A673 (cell line): Measurements from ENCODE around the gene VWA8. TPM values are rescaled to one million over a fixed set of nuclear protein-coding genes. Genes with fewer than 3 reads are reported as not detected.

Experiments
- BruUV-seq: library from RNA; stranded (reverse); fragments of 400-500 nt; replicated peaks from 2 replicates; lab custom pipeline; 2021; lab: Mats Ljungman, UMichigan
- CTCF ChIA-PET: fragments of 300-600 bp; sonication (Branson Sonifier 250); formaldehyde crosslinking; loops from one replicate; lab custom pipeline; 2022; ENCODE audit warnings: antibody characterized with exemption; lab: Charles Lee
- POLR2A ChIA-PET: fragments of 300-600 bp; sonication (Branson Sonifier 250); formaldehyde crosslinking; loops from one replicate; lab custom pipeline; 2022; ENCODE audit warnings: antibody characterized with exemption; ENCODE audit not compliant: low non-redundant PET; lab: Charles Lee
- DNase-seq: peaks from one replicate; pipeline ENCODE4 v3.0.0-alpha.2; 2015; ENCODE audit warnings: low spot score
- H3K27ac ChIP-seq: fragments of 200-600 bp; sonication (generic); 2 replicates; pipeline ENCODE4 v1.5.1; 2016; ENCODE audit warnings: mixed run types, low read depth, mild to moderate bottlenecking, mixed read lengths, antibody characterized with exemption, low read length; ENCODE audit not compliant: poor library complexity, severe bottlenecking
- H3K27me3 ChIP-seq: fragments of 200-600 bp; sonication (generic); replicated peaks from 2 replicates; pipeline ENCODE4 v1.6.1; 2017; ENCODE audit warnings: mixed run types, low read depth, mild to moderate bottlenecking, mixed read lengths, antibody characterized with exemption, low read length; ENCODE audit not compliant: insufficient read depth, poor library complexity
- H3K36me3 ChIP-seq: fragments of 200-600 bp; sonication (generic); 2 replicates; pipeline ENCODE4 v1.6.1; 2016; ENCODE audit warnings: mixed run types, mild to moderate bottlenecking, mixed read lengths, antibody characterized with exemption, low read length; ENCODE audit not compliant: insufficient read depth, poor library complexity, severe bottlenecking
- H3K4me1 ChIP-seq: fragments of 200-600 bp; sonication (generic); 2 replicates; pipeline ENCODE4 v1.6.1; 2017; ENCODE audit warnings: mixed run types, mild to moderate bottlenecking, mixed read lengths, antibody characterized with exemption, low read length; ENCODE audit not compliant: insufficient read depth, poor library complexity, severe bottlenecking
- H3K4me3 ChIP-seq: fragments of 200-600 bp; sonication (generic); 2 replicates; pipeline ENCODE4 v1.5.1; 2016; ENCODE audit warnings: low read depth, mixed run types, mild to moderate bottlenecking, mixed read lengths, low read length; ENCODE audit not compliant: poor library complexity, severe bottlenecking
- H3K9me3 ChIP-seq: fragments of 200-600 bp; sonication (generic); 2 replicates; pipeline ENCODE4 v1.6.1; 2016; ENCODE audit warnings: mixed run types, low read depth, mild to moderate bottlenecking, mixed read lengths, antibody characterized with exemption, low read length; ENCODE audit not compliant: poor library complexity, severe bottlenecking
- CTCF ChIP-seq: fragments of 300-800, 200-600 bp; sonication (generic); conservative IDR thresholded peaks from 2 replicates; pipeline ENCODE4 v1.5.1; 2017; ENCODE audit warnings: low read depth, mild to moderate bottlenecking, antibody characterized with exemption, low read length, moderate library complexity, mixed read lengths
- EZH2 ChIP-seq: fragments of 200-600 bp; sonication (generic); IDR thresholded peaks from 2 replicates; pipeline ENCODE4 v1.6.1; 2017; ENCODE audit warnings: borderline replicate concordance, low read depth, mild to moderate bottlenecking, mixed read lengths, antibody characterized with exemption, low read length; ENCODE audit not compliant: poor library complexity, severe bottlenecking
- intact Hi-C: fragments of 100-400 bp; cut with micrococcal nuclease; formaldehyde crosslinking; loops from one replicate; pipeline ENCODE4 v1.10.0; 2022; ENCODE audit not compliant: unreplicated experiment
- total RNA-seq: library from RNA; stranded (reverse); gene quantifications from 2 replicates; pipeline ENCODE4 v1.2.3, GENCODE V29; 2021

VWA8 gene
- total RNA-seq, 1 experiment from 2014 or later = 18.5 TPM

DNA sequence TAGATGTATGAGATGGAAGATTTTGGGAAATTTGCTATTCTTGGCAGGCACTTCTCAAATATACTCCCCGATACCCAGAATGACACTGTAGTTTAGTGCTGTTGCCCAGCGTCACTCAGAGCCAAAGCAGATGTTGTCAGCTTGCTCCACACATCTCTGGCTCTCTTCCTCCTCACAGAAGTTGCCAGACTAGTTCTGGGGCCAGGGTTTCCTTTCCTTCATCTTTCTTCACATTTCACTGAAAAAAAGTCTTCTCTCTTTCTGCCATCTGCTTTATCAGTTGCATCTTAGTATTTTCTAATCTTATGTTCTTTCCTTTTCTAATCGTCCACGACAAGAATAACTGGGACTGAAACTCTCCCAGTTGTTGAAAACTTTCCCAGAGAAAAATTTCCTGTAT lies 252.2 kb downstream of the VWA8 start:
- intact Hi-C loops = no loop called here
- H3K27me3 ChIP-seq = no peaks in the 10 kb centered on the region
- no peaks in the 10 kb centered on the region for H3K4me1 ChIP-seq
- no peaks in the 10 kb centered on the region for H3K9me3 ChIP-seq
- ChIA-PET CTCF (no interaction called here), POLR2A (no interaction called here)
- DNase-seq = no peak
- no peaks in the 10 kb centered on the region for H3K36me3 ChIP-seq
- no TSS peak for BruUV-seq
- no peak overlapping the region for H3K27ac ChIP-seq
- TF ChIP-seq EZH2 (no peak), CTCF (no peak)
- no peak overlapping the region for H3K4me3 ChIP-seq

- Histone ChIP-seq H3K27me3 (no peaks in the 10 kb centered on the region), H3K27ac (no peak overlapping the region), H3K9me3 (no peaks in the 10 kb centered on the region), H3K36me3 (no peaks in the 10 kb centered on the region), H3K4me3 (no peak overlapping the region), H3K4me1 (peaks cover 7% of the 10 kb centered on the region)
- TF ChIP-seq CTCF = no peak
- TF ChIP-seq EZH2 = no peak
- intact Hi-C loops = no loop called here
- DNase-seq = no peak
- ChIA-PET POLR2A (no interaction called here), CTCF (no interaction called here)
- BruUV-seq = no TSS peak
These were observed 253.6 kb downstream of the VWA8 start for GRCh38 chr13:41707194-41707821.

GRCh38 chr13:41706152-41706551 lies 254.8 kb downstream of the VWA8 start:
- Histone ChIP-seq H3K36me3 (no peaks in the 10 kb centered on the region), H3K4me1 (peaks cover 16% of the 10 kb centered on the region), H3K27me3 (no peaks in the 10 kb centered on the region), H3K4me3 (no peak overlapping the region), H3K27ac (no peak overlapping the region), H3K9me3 (no peaks in the 10 kb centered on the region)
- ChIA-PET POLR2A (no interaction called here), CTCF (interaction anchor here (0.7 kb wide), 1 partner anchor 276 kb away, joined by 3 read pairs; no protein-coding TSS in a partner anchor)
- no TSS peak for BruUV-seq
- intact Hi-C loops = no loop called here
- TF ChIP-seq EZH2 (no peak), CTCF (no peak)
- no peak for DNase-seq
